Measurements from ENCODE around the gene NANOGP8.

GRCh38 chr15:35066094-35066493 lies 19.0 kb downstream of the NANOGP8 start:
- TF ChIP-seq CTCF (IDR thresholded peaks at IDR 0.05): no peak
- TF ChIP-seq POLR2A (IDR thresholded peaks at IDR 0.05): no peak
